Kasumi-1 (cell line): Measurements from ENCODE around the gene IGSF3.

Source experiments
- DNase-seq, 2 experiments: peaks; one replicate each; lab custom pipeline; 2025; lab: John Stamatoyannopoulos, UW

IGSF3 gene

DNA sequence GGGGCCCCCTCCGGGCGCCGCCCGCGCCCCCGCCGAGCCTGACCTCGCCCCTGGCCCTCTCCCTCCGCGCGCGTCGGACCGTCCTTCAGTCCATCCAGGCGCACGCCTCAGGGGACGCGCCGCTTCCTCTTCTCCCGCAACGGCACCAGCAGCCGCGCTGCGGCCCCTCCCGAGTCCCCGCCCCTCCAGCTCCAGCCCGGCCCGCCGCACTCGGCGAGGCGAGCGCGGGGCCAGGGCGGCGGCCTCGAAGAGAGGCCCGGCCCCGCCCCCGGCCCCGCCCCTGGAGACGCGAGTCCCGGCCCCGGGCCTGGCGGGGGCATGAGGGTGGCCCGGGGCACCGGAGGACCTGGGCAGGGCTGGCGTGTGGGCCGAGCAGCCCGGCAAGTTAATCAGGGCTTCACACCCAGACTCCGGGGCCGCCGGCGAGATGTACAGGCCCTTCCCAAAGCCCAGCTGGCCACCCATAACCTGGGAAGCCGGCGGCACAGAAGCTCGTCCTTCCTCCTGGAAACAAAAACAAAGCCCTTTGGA, at the start of gene IGSF3:
Gene IGSF3 (minus strand): TSS at position 159 of the 531 bp plus-strand sequence. CDS start 1,407 bp downstream, outside the sequence.
- DNase-seq = peak; percentile 3 to 10

DNA sequence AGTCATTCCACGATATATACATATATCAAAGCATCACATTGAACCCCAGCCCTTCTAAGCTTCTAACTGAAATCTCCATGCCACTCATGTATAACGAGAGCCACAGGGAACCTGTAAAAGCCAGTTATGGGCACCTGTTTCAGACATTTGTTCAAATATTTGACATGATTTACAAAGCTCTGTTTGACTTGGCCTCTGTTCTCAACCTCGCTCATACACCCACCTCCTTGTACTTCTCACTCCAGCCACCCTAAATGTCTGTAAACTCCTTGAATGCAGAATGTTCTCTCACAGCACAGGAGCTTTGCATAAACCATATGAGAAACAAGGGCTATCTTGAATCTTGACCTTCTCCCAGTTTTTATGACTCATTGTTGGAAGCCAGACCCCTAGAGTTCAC, 49.8 kb upstream of the IGSF3 start:
- DNase-seq = no peak

DNA sequence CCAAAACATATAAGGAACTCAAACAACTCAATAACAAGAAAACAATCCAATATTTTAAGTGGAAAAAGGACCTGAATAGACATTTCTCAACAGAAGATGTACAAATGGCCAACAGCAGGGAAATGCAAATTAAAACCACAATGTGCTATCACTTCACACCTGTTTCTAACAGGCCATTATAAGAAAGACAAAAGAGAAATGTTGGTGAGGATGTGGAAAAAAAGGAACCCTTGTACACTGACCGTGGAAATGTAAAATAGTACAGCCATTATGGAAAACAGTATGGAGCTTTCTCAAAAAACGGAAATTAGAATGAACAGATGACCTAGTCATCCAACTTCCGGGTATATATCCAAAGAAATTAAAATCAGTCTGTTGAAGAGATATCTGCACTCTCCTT, 48.9 kb upstream of the IGSF3 start:
- DNase-seq = no peak

GRCh38 chr1:116713474-116713873, 45.9 kb upstream of the IGSF3 start:
- no peak for DNase-seq

GRCh38 chr1:116712510-116712909, 45.0 kb upstream of the IGSF3 start:
- DNase-seq = no peak

- no peak for DNase-seq
These were observed 43.8 kb upstream of the IGSF3 start for GRCh38 chr1:116711263-116711840.

DNA sequence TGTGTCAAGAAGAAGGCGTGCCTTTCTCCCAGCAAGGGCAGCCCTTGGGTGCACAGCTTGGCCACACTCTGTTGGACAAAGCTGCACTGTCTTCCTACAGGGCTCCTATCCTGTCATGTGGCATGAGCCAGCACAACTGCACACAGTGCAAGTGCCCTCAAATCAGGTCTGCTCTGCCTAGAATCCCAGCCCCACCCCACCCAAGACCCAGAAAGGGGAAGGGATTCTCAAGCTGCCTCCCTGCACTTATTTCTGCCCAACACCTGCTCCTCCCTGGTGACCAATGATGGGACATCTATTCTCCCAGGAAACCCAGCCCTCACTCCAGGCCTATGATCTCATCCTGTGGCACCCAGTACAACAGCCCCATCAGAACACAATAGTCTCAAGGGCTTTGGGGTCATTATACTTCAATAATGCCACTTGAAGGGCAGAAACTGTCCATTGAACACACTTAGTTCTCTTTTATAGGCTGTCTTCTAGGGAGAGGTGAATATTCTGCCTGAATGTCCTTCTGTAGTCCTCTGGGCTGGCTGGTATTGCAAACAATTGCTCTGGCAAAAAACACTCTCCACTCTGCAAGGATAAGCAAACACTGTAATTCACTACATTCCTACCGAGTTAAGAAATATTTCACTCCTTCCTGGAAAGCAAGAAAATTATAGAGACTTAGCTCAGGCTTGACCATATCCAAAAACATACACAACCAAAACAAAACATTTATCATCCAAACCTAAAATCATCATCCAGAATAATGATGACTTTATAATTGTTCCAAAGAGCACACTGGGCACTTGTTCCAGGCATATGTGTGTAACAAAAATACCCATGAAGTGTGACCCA, 43.1 kb upstream of the IGSF3 start:
- no peak for DNase-seq

- DNase-seq = no peak
These were observed 42.2 kb upstream of the IGSF3 start for GRCh38 chr1:116709666-116710167.

- DNase-seq = no peak
These were observed 40.8 kb upstream of the IGSF3 start for GRCh38 chr1:116708255-116708900.

- DNase-seq = no peak
These were observed 39.3 kb upstream of the IGSF3 start for GRCh38 chr1:116706841-116707240.

DNA sequence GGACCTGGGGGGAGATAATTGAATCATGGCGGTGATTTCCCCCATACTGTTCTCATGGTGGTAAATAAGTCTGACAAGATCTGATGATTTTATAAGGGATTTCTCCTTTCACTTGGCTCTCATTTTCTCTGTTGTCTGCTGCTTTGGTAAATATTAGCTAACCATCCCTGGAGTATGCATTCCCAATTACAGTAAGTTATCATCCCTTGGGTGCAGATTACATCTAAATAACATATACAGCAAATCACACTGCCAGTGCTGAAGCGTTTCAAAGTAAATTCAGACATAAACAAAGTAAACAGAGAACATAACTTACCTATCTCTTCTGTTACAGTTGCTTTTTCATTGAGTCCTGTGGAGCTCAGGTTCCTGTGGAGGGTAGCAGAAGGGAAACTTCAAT, 38.6 kb upstream of the IGSF3 start:
- DNase-seq = no peak

DNA sequence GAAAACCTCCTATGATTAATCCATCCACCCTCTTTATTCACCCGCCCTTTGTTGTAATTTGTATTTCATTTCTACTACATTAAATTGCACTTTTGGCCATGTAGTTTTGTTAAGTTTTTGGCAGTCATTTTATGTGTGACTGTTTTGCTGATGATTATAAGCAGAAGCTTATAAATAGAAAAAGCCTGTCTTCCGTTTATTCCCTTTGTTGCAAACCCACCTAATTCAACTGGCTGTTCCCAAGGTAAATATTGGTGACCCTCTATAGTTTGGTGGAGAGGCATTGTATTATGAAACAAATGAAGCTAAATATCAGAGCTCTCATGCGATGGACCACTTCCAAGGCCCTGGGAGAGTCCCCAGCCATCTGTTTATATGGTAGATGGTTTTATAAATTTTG, 36.7 kb upstream of the IGSF3 start:
- no peak for DNase-seq

- no peak for DNase-seq
These were observed 32.1 kb upstream of the IGSF3 start for GRCh38 chr1:116699605-116700004.

GRCh38 chr1:116698244-116698595, 30.7 kb upstream of the IGSF3 start:
- DNase-seq = no peak

DNA sequence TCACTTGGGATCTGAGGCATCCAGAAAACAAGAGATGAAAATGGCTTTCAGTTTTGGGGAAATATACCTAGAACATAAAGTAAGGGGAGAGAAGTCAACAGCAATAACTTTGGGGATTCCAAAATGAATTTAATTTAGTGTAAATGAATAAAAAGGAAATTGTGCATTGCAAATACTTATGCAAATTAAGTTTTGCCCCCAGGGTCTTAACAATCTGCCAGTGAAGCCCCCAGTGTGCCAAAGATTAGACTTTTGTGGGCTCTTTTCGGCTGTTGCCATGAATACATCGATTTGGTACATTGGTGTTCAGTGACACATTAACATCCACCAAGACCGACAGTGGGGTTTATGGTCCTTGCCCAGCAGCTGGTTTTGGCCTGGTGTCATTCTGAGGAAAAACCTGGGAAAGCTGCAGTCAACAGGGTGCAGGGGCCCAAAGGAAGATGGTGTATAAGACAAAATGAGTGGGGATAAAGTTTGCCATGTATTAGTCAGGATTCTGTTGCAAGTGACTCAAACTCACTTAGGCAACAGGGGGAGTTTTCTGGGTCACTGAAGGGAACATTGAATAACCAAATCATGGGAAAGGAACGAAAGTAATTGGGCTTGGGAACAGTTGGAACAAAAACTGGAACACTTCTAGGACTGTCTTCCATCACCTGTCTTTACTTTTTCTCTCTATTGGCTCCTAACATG, 30.2 kb upstream of the IGSF3 start:
- DNase-seq = no peak

DNA sequence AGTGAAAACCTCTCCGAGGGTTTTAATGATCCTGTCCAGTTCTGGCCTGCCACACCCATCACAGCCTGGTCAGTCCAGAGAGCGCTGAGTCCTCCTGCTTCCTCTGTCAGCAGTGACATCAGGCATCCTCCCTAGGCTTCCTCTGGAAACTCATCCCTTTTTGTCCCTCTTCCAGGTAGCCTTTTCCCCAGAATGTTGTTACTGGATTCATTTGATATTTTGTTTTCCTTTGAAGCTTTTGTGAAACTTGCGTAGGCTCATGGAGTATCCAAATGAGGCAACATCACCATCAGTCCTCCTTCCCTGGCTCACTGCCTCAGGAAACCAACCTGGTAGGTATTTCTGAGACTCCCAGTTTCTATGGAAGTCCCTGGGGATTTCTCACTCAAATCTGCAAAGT, 27.0 kb upstream of the IGSF3 start:
- no peak for DNase-seq

GRCh38 chr1:116693759-116694480, 26.4 kb upstream of the IGSF3 start:
- DNase-seq = no peak

DNA sequence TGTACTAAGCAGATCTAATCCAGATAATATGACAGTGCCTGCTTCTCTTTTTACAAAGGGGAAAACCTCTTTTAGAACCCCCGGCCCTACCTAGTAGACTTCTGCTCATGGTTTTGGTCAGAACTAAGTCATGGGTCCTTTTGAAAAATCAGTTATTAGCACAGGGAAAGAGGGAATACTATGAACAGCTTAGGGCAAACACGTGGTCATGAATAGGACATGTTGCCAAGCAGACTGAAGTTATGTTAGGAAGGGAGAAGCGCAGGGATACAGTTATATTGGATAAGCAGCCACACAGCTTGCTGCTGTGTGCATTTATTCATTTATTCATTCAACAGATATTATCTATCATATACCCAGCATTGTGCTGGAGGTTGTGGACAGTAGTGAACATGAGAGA, 25.3 kb upstream of the IGSF3 start:
- no peak for DNase-seq

DNA sequence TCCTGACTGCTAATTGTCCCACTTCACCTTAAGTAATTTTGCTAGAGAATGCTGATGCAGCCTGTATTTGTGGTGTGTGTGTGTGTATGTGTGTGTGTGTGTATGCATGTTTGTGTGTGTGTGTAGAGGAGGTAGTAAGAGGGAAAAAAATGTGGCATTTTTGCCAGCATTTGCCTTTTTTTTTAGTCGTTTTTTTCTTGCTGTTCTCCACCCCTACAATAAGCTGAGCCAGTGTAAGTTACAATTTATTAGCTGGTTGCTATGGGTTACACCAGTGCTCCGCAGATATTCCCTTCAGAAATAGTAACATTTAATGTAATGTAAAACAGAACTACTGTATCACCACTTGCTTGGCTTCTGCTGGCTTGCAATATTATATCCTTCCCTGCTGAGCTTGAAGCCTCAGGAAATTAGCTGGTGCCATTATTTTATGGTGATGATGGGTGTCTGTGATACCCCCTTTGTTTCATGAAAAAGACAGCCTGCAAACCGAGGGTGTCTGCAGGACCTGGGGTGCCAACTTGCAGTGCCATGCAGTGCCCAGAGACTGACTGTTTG, 23.4 kb upstream of the IGSF3 start:
- no peak for DNase-seq

GRCh38 chr1:116690396-116690848, 22.9 kb upstream of the IGSF3 start:
- DNase-seq = no peak

DNA sequence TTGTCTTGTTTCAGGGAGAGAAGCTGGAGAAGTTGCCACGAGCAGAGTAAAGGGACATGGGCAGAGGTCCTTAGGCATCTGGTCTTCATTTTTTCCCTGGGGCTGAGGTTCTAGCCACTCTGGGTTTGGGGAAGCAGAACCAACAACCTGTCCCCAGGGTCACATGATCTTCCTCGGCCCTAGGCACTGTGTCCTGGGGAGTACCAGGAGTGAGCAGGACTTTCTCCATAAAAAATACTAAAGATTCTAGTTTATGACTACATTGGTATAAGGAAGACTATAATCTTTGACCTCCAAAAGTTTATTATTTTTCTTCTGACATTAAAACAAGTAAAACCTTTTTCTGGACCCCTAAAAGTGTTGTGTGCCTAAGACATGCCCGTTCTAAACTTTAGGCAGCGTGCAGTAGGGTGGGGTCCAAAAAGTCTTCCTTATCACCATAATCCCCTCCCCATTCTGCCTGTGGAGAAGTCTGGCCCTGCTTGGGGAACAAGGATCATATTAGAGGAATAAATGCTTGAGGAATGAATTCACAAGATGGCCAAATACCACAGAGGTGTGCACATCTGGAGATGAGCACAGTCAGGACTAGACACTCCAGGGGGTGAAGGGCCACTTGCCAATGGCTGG, 19.3 kb upstream of the IGSF3 start:
- no peak for DNase-seq
